HG02610 (cell line): ENCODE data around the gene OPCML.
A peak's percentile ranks its signal among the peaks of the same experiment; 100 is the strongest.

Experiments
- ATAC-seq: cut with Tn5 transposase; IDR thresholded peaks from one replicate; pipeline ENCODE4 v1.9.1; 2021; ENCODE audit warnings: mild to moderate bottlenecking, moderate library complexity; ENCODE audit not compliant: unreplicated experiment

Gene OPCML

GRCh38 chr11:133305208-133305956, 226.9 kb downstream of the OPCML start:
- no peak for ATAC-seq

DNA sequence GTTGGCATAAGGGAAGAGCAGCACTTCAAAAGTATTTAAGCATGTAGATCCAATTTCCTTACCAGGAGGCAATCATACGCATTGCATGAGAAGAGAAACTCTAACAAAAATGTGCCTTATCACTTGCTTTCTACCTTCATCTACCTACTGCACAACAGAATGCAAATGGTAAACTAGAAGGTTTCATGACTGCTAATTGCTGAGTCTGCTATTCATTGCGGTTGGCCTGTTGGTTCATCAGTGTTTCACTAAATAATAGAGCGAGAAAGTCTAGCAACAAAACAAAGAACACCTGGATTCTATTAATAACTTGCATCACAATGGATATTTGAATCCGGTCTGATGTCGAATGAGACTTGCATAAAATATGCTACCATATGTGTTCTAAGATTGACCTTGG, 229.0 kb downstream of the OPCML start:
- ATAC-seq, result no peak

DNA sequence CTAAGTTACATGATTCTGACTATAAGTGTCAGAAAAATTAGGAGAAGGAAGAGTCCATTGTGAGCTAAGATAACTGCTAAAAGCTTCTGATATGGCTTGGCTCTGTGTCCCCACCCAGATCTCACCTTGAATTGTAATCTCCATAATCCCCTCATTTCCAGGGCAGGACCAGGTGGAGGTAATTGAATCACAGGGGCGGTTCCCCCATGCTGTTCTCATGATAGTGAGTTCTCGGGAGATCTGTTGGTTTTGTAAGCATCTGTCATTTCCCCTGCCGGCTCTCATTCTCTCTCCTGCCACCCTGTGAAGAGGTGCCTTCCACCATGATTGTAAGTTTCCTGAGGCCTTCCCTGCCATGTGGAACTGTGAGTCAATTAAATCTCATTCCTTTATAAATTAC, 230.2 kb downstream of the OPCML start:
- ATAC-seq, result no peak

DNA sequence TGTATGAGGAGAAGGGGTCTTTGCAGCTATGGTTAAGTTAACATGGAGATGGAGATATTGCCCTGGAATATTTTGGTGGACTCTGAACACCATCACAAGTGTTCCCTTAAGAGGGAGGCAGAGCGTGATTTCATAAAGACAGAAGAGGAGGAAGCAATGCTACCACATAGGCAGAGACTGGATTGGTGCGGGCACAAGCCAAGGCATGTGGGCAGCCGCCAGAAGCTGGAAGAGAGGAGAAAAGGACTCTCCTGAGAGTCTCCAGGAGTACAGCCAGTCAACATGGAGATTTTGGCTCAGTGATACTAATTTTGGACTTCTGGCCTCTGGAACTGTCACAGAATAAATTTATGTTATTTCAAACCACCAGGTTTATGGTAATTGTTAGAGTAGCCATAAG, 231.6 kb downstream of the OPCML start:
- no peak for ATAC-seq

DNA sequence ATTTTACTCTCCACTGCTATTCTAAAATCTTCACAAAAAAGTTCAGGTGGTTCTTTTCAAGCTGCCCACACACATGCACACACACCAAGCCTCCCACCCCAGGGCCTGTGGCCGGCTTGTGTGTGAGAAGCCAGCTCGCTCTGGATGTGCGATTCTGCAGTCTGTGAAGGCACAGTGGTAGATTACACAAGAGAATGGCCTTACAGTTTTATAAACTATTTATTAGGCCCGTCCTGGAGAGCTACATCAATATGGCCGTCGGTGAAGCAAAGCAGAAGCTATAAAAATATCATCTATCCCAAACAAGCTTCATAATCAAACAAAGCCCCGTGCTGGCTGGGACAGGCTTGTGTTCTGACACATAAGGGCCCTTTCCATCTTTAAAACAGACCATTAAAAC, 240.5 kb downstream of the OPCML start:
- ATAC-seq, result no peak

DNA sequence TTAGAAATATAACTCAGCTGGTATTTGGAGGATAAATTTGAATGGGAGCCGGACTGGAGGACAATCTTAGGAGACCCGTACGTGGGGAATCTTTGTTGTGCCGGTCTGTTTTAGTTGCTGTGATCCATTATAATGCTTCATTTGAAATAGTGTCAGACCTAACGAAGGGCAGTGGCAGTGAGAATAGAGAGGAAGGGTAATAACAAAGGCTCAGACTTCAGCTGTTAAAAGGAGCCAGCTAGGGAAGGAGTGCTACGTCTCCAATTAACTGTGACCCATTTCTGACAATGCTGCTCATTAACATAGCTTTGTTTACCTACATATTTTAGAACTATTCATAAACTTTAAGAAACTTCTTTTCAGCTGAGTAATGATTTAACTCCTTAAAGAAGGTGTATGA, 246.9 kb downstream of the OPCML start:
- ATAC-seq, result no peak

DNA sequence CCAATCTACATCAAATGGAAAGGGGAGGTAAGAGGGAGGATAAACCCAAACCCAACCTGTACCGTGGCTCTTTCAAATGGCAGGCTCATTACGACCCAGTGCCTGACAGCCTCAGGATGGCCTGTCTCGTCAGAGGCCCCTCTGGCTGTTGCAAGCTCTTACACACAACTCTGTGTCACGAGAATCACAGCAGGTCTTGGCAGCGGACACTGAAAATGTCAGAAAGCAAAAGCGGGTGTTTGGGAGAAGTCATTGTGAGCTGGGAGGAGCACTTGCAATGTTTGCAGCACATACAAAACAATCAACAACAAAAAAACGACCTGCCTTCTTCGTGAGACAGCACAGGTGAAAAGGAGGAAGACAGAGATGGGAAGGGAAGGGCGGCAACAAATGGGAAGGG, 248.1 kb downstream of the OPCML start:
- ATAC-seq, result no peak

DNA sequence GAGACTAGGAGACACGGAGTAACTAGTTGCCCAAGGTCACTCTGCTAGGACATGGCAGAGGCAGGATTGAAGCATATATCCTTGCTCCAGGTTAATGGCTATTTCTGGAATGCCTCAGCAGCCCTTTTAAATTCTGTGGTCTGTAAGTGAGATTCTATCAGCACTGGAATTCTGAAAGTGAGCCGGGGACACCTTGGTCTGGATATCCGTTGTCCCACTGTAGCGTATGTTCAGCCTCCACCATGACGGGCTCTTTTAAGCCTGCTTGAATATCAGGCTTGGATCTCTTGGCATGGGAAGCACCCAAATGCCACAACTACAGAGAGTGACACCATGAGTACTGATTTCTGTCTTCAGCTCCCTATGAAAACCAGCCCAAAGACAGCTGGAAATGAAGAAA, 254.4 kb downstream of the OPCML start:
- no peak for ATAC-seq

GRCh38 chr11:133271871-133272776, 260.2 kb downstream of the OPCML start:
- no peak for ATAC-seq

DNA sequence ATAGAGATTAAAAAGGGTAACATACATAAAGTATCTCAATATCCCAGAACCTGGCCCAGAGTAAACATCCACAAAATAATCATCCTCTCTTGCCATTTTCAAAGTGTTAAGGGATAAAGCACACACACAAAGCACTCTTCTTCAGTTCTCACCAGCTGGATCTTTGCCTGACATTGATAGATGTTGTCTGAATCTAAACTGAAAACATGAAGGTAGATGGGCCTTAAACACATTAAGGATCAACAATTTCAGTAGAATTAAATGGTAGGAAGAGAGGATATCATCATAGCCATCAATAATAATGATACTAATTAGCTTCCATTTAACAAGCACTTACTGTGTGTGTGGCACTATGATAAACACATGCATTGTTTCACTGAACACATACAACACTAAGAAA, 261.1 kb downstream of the OPCML start:
- ATAC-seq, result no peak

DNA sequence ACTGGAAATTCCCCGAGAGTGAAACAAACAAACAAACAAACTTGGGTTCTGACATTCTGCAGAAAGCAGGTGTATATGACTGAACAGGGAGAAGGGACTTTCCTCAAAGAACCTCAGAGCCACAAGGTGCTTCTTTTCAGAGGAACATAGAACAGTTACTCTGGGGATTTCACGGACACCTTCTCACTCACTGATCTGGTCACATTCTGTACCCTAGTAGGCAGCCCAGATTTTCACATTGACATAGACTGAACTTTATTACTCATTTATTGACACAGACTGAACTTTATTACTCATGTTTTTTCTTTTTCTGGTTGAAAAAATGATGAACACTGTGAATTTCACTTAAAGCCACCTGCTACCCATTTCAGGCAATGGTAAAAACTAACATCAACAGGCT, 263.0 kb downstream of the OPCML start:
- ATAC-seq, result peak; percentile 97

DNA sequence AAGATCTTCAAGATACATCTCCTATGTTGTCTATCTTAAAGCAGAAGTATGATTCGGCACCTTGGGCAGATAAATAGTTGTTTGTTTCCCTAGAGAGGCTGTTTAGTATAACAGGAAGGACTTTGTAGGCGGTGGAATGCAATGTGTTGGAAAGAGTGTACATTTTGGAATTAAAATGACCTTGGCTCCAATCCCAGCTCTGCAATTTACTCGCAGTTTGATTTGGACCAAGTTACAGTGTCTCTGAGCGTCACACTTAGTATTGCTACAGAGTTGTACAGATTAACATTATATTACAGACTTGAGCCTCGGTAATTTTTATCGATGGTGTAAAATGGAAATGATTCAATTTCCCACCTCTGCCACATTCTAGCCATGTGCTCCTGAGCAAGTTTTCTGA, 265.3 kb downstream of the OPCML start:
- no peak for ATAC-seq

GRCh38 chr11:133265530-133266035, 266.7 kb downstream of the OPCML start:
- no peak for ATAC-seq

- no peak for ATAC-seq
Measured at GRCh38 chr11:133263332-133263731, 269.0 kb downstream of the OPCML start.

DNA sequence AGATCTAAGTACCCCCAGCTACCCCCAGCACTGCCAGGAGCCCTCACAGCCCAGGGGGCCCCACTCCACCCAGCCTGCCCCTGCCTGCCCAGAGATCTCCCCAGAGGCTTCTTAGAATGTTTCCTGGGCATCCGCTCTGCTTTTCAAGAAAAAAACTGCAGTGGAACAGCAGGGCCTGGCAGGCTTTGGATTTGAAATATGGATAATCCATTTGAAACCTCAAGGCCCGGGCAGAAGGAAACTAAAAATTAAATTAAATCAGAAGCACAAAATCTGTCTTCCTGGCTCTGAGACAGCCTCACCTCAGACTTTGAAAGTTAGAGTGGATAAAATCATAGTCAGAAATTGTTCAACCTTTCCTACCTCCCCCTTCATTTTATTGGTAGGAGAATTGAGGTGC, 273.6 kb downstream of the OPCML start:
- no peak for ATAC-seq

- ATAC-seq, result no peak
Measured at GRCh38 chr11:133254601-133255000, 277.7 kb downstream of the OPCML start.

DNA sequence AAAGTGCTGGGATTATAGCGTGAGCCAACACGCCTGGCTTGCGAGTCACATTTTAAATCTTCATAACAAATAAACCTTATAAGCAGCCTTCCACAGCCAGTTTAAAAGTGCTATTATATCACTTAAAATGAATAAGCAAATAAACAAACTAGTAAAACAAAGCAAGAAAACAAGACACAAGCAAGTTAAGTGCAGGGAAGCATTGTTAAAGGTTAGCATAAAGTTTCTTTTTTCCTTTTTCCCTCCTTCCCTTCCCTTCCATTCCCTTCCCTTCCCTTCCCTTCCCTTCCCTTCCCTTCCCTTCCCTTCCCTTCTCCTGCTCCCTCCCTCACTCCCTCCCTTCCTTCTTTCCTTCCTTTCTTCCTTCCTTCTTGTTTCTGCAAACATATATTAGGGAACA, 278.7 kb downstream of the OPCML start:
- ATAC-seq, result no peak

- no peak for ATAC-seq
Measured at GRCh38 chr11:133251841-133252240, 280.5 kb downstream of the OPCML start.

GRCh38 chr11:133249530-133249929, 282.8 kb downstream of the OPCML start:
- no peak for ATAC-seq

- no peak for ATAC-seq
Measured at GRCh38 chr11:133249065-133249464, 283.2 kb downstream of the OPCML start.

GRCh38 chr11:133243832-133244231, 288.5 kb downstream of the OPCML start:
- ATAC-seq, result no peak
